ENCODE results near the gene ZER1.

ZER1 gene

DNA sequence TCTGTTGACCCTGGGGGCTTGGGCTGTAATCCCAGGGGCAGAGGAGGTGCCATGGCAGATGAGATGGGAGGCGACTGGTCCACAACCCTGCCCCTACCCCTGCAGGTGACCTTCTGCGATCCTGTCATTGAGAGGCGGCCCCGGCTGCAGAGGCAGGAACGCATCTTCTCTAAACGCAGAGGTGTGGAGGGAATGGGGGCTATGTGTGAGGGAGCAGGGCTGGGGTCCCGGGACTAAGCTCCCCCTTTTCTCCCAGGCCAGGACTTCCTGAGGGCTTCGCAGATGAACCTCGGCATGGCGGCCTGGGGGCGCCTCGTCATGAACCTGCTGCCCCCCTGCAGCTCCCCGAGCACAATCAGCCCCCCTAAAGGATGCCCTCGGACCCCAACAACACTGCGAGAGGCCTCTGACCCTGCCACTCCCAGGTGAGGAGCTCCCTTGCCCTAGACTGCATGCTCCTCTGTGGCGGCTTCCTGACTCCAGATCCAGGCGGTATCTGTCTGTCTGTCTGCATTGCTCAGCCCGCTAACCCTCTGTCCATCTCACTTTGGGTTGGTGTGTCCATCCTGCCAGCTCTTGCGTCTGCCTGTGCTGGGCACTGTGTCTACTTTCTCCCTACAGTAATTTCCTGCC lies 57.7 kb downstream of the ZER1 start:
- Histone ChIP-seq H3K9me3 (ENCODE audit: control insufficient read depth in 2 of 2, low read length in 2 of 2) (no peaks in the 10 kb centered on the region), H3K9ac (ENCODE audit: low read length in 2 of 2) (no peak overlapping the region), H3K36me3 (ENCODE audit: control insufficient read depth in 2 of 2, insufficient read depth in 2 of 2, low read length in 2 of 2) (no peaks in the 10 kb centered on the region), H3K4me3 (ENCODE audit: low read length in 2 of 2) (no peak overlapping the region), H3K27ac (ENCODE audit: low read length) (no peak overlapping the region), H3K4me1 (ENCODE audit: control insufficient read depth, insufficient read depth, low read length) (no peaks in the 10 kb centered on the region), H3K27me3 (ENCODE audit: control insufficient read depth in 1 of 2, insufficient read depth in 2 of 2, low read length in 2 of 2) (no peaks in the 10 kb centered on the region)

DNA sequence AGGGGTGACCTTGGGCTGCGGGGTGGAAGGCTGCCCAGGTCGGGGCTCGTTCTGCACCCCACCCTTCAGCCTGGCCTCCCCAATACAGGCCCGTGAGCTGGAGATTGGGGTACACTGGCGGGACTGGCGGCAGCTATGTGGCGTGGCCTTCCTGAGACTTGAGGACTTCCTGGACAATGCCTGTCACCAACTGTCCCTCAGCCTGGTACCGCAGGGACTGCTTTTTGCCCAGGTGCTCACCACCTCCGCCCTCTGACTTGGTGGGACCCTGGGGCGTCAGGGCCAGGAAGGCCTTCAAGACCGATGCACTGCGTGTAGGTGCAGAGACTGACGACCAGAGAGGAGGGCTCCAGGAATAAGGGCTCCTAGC lies 58.3 kb downstream of the ZER1 start:
- Histone ChIP-seq H3K27ac (ENCODE audit: low read length) (no peak overlapping the region), H3K27me3 (ENCODE audit: control insufficient read depth in 1 of 2, insufficient read depth in 2 of 2, low read length in 2 of 2) (no peaks in the 10 kb centered on the region), H3K9me3 (ENCODE audit: control insufficient read depth in 2 of 2, low read length in 2 of 2) (no peaks in the 10 kb centered on the region), H3K36me3 (ENCODE audit: control insufficient read depth in 2 of 2, insufficient read depth in 2 of 2, low read length in 2 of 2) (no peaks in the 10 kb centered on the region), H3K4me3 (ENCODE audit: low read length in 2 of 2) (no peak overlapping the region), H3K9ac (ENCODE audit: low read length in 2 of 2) (no peak overlapping the region), H3K4me1 (ENCODE audit: control insufficient read depth, insufficient read depth, low read length) (no peaks in the 10 kb centered on the region)

DNA sequence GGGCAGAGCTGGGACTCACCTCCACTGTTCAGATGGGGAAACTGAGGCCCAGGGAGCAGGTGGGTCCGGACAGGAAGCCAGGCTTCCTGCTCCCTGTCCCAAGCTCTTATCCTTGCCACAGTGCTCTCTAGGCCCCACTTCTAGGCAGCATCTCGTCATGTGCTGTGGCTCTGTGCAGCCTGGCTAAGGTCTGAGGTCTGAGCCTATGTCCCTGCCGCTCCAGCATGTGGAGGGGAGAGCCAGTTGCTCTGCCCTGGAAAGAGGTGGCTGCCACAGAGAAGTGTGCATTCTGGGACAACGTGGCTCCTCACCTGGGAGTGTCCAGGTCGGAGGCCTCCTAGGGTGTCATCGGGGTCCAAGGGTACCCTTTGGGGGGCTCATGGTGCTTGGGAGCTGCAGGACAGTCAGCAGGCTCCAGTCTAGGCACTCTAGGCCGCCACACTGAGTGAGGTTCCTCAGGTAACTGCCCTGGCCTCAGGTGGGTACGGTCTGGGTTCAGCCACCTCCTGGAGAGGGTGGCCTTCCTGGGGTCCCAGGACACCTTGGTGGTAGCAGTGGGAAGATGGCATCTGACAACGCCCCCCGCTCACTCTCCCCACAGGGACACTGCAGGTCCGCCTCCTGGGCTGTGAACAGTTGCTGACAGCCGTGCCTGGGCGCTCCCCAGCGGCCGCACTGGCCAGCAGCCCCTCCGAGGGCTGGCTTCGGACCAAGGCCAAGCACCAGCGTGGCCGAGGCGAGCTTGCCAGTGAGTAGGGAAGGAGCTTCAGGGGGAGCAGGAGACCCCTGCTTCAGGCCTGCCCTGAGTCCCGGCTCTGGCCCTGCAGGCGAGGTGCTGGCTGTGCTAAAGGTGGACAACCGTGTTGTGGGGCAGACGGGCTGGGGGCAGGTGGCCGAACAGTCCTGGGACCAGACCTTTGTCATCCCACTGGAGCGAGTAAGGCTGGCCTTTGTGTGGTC lies 59.0 kb downstream of the ZER1 start:
- Histone ChIP-seq H3K4me3 (ENCODE audit: low read length in 2 of 2) (no peak overlapping the region), H3K27ac (ENCODE audit: low read length) (no peak overlapping the region), H3K9me3 (ENCODE audit: control insufficient read depth in 2 of 2, low read length in 2 of 2) (no peaks in the 10 kb centered on the region), H3K9ac (ENCODE audit: low read length in 2 of 2) (no peak overlapping the region), H3K27me3 (ENCODE audit: control insufficient read depth in 1 of 2, insufficient read depth in 2 of 2, low read length in 2 of 2) (no peaks in the 10 kb centered on the region), H3K36me3 (ENCODE audit: control insufficient read depth in 2 of 2, insufficient read depth in 2 of 2, low read length in 2 of 2) (no peaks in the 10 kb centered on the region), H3K4me1 (ENCODE audit: control insufficient read depth, insufficient read depth, low read length) (no peaks in the 10 kb centered on the region)

DNA sequence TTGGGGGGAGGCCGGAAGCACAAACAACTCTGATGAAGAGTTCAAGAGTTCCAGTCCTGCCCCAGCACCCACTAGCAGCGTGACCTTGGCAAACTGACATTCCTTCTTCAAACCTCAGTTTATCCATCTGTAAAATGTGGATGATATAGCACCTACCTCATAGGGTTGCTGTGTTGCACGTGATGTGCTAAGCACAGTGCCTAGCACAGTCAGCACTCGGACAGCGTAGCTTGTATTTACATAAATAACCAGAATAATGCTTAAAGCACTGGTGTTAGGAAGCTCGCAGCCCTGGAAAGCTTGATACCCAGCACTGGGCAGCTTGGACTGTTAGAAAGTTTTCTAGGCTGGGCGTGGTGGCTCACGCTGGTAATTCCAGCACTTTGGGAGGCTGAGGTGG lies 64.3 kb downstream of the ZER1 start:
- Histone ChIP-seq H3K27ac (ENCODE audit: low read length) (no peak overlapping the region), H3K4me1 (ENCODE audit: control insufficient read depth, insufficient read depth, low read length) (peaks cover 7% of the 10 kb centered on the region), H3K36me3 (ENCODE audit: control insufficient read depth in 2 of 2, insufficient read depth in 2 of 2, low read length in 2 of 2) (no peaks in the 10 kb centered on the region), H3K27me3 (ENCODE audit: control insufficient read depth in 1 of 2, insufficient read depth in 2 of 2, low read length in 2 of 2) (no peaks in the 10 kb centered on the region), H3K9me3 (ENCODE audit: control insufficient read depth in 2 of 2, low read length in 2 of 2) (no peaks in the 10 kb centered on the region), H3K4me3 (ENCODE audit: low read length in 2 of 2) (no peak overlapping the region), H3K9ac (ENCODE audit: low read length in 2 of 2) (no peak overlapping the region)

DNA sequence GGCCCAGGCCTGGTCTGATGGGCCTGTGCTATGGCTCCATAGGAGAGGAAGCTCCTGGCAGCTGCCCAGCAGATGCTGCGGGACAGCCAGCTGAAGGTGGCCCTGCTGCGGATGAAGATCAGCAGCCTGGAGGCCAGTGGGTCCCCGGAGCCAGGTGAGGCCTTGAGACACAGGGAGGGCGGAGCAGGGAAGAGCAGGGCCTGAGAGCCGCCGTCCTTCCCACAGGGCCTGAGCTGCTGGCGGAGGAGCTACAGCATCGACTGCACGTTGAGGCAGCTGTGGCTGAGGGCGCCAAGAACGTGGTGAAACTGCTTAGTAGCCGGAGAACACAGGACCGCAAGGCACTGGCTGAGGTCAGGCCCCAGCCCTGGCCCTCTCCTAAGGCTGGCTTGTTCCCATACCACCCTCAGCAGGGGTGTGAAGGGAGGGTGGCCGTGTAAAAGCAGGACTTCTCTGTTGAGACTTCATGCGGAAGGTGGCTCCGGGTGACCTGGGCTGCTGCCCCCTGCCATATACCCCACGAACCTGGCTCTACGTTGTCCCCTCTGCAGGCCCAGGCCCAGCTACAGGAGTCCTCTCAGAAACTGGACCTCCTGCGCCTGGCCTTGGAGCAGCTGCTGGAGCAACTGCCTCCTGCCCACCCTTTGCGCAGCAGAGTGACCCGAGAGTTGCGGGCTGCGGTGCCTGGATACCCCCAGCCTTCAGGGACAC lies 64.9 kb downstream of the ZER1 start:
- H3K27me3 ChIP-seq (ENCODE audit: control insufficient read depth in 1 of 2, insufficient read depth in 2 of 2, low read length in 2 of 2): no peaks in the 10 kb centered on the region
- peaks cover 11% of the 10 kb centered on the region for H3K4me1 ChIP-seq (ENCODE audit: control insufficient read depth, insufficient read depth, low read length)
- no peaks in the 10 kb centered on the region for H3K36me3 ChIP-seq (ENCODE audit: control insufficient read depth in 2 of 2, insufficient read depth in 2 of 2, low read length in 2 of 2)
- H3K9ac ChIP-seq (ENCODE audit: low read length in 2 of 2): no peak overlapping the region
- H3K9me3 ChIP-seq (ENCODE audit: control insufficient read depth in 2 of 2, low read length in 2 of 2): no peaks in the 10 kb centered on the region
- H3K27ac ChIP-seq (ENCODE audit: low read length): no peak overlapping the region
- no peak overlapping the region for H3K4me3 ChIP-seq (ENCODE audit: low read length in 2 of 2)

DNA sequence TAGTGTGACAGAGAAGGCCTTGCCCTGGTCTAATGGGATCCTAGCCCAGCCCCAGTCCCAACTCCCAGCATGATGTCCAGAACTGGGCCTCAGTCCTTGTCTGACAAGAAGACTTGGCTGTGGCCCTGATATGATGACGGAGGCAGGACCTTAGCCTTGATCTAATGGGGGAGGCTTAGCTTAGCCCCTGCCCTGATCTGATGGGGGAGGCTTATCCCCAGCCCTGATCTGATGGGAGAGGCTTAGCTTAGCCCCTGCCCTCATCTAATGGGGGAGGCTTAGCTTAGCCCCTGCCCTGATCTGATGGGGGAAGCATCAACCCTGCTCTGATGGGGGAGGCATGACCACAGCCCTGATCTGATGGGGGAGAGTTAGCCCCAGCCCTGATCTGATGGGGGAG lies 65.7 kb downstream of the ZER1 start:
- H3K27me3 ChIP-seq (ENCODE audit: control insufficient read depth in 1 of 2, insufficient read depth in 2 of 2, low read length in 2 of 2): no peaks in the 10 kb centered on the region
- H3K4me1 ChIP-seq (ENCODE audit: control insufficient read depth, insufficient read depth, low read length): peaks cover 11% of the 10 kb centered on the region
- H3K4me3 ChIP-seq (ENCODE audit: low read length in 2 of 2): no peak overlapping the region
- H3K36me3 ChIP-seq (ENCODE audit: control insufficient read depth in 2 of 2, insufficient read depth in 2 of 2, low read length in 2 of 2): no peaks in the 10 kb centered on the region
- H3K9me3 ChIP-seq (ENCODE audit: control insufficient read depth in 2 of 2, low read length in 2 of 2): no peaks in the 10 kb centered on the region
- no peak overlapping the region for H3K27ac ChIP-seq (ENCODE audit: low read length)
- H3K9ac ChIP-seq (ENCODE audit: low read length in 2 of 2): no peak overlapping the region

DNA sequence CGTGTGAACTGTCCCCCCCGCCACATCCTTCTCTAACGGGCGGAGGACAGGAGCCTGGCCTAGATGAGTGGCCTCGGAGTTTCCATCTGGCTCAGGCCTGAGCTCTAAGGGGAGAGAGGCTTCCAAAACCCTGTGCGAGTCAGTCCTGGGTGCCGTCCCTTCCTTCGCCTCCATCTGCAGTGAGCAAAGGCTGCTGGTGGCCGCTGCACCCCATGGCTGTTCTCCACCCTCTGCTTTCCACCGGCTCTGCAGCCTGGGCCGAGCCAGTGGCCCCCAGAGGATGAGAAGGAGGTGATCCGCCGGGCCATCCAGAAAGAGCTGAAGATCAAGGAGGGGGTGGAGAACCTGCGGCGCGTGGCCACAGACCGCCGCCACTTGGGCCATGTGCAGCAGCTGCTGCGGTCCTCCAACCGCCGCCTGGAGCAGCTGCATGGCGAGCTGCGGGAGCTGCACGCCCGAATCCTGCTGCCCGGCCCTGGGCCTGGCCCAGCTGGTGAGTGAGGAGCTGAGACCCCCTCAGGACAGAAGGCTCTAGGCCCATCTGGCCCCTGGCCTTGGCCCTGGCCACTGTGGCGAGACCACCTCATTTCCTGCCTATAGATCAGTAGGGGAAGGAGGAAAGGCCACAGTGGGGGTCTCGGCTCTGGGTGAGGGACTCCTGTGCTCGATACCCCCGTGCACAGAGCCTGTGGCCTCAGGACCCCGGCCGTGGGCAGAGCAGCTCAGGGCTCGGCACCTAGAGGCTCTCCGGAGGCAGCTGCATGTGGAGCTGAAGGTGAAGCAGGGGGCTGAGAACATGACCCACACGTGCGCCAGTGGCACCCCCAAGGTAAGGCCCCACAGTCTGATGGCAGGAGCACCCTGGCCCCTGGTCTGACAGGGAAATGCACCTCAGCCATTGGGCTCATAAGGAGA lies 66.4 kb downstream of the ZER1 start:
- Histone ChIP-seq H3K9me3 (ENCODE audit: control insufficient read depth in 2 of 2, low read length in 2 of 2) (no peaks in the 10 kb centered on the region), H3K4me3 (ENCODE audit: low read length in 2 of 2) (no peak overlapping the region)

DNA sequence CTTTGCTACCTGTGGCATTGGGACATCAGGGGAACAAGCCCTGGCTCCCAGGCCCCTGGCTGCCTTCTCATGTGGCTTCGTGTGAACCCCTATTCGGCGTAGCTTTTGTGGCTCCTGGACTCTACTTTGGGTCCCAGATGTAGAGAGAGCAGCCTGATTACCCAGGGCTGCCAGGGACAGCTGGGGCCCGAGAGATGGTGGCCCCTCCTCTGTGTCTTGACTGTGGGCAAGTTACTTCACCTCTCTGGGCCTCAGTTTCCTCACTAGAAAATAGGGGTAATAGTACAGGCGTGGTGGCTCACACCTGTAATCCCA lies 67.4 kb downstream of the ZER1 start:
- H3K36me3 ChIP-seq (ENCODE audit: control insufficient read depth in 2 of 2, insufficient read depth in 2 of 2, low read length in 2 of 2): no peaks in the 10 kb centered on the region
- H3K27me3 ChIP-seq (ENCODE audit: control insufficient read depth in 1 of 2, insufficient read depth in 2 of 2, low read length in 2 of 2): no peaks in the 10 kb centered on the region
- no peaks in the 10 kb centered on the region for H3K9me3 ChIP-seq (ENCODE audit: control insufficient read depth in 2 of 2, low read length in 2 of 2)
- no peak overlapping the region for H3K9ac ChIP-seq (ENCODE audit: low read length in 2 of 2)
- H3K4me1 ChIP-seq (ENCODE audit: control insufficient read depth, insufficient read depth, low read length): peaks cover 11% of the 10 kb centered on the region
- no peak overlapping the region for H3K27ac ChIP-seq (ENCODE audit: low read length)
- H3K4me3 ChIP-seq (ENCODE audit: low read length in 2 of 2): no peak overlapping the region

More for the DNA sequence above, 66.4 kb downstream of the ZER1 start:
- Histone ChIP-seq H3K27me3 (ENCODE audit: control insufficient read depth in 1 of 2, insufficient read depth in 2 of 2, low read length in 2 of 2) (no peaks in the 10 kb centered on the region), H3K36me3 (ENCODE audit: control insufficient read depth in 2 of 2, insufficient read depth in 2 of 2, low read length in 2 of 2) (no peaks in the 10 kb centered on the region), H3K27ac (ENCODE audit: low read length) (no peak overlapping the region), H3K4me1 (ENCODE audit: control insufficient read depth, insufficient read depth, low read length) (peaks cover 11% of the 10 kb centered on the region), H3K9ac (ENCODE audit: low read length in 2 of 2) (no peak overlapping the region)

DNA sequence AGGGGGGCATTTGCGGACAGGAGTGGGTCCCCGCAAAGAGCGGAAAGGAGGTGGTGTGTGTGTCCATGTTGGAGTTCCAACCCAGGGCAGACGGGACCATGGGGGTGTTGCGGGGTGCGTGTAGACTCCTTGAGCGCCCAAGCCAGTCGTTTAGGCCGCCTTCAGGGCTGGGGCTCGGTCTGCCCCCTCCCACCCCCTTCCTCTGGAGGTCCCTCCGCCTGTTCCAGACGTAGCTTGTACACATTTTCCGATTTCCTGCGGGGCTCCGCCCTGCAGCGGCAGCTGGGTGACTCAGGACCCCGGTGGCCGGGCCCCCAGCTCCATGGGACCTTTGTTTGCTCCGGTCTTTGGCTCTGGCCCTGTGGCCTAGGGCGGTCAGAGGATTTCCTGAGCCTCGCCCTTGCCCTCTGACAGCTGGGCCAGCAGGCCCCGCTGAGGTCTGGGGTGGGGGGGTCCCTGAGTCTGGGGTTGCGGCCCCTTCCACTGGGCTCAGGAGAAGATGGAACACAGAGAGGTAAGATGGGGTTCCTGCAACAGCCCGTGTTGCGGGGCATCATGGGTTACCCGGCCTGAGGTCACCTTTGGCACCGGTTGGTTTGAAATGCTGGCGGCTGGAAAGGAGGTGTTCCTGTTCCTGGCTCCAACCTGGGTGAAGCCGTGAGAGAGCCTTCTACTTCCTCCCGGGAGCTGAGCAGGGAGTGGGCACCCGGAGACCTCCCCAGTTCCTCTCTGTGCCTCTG lies 67.9 kb downstream of the ZER1 start:
- H3K9me3 ChIP-seq (ENCODE audit: control insufficient read depth in 2 of 2, low read length in 2 of 2): no peaks in the 10 kb centered on the region
- peak overlapping the region in 1 of 2 donors; percentile 76 for H3K4me3 ChIP-seq (ENCODE audit: low read length in 2 of 2)
- peaks cover 11% of the 10 kb centered on the region for H3K4me1 ChIP-seq (ENCODE audit: control insufficient read depth, insufficient read depth, low read length)
- no peak overlapping the region for H3K27ac ChIP-seq (ENCODE audit: low read length)
- no peak overlapping the region for H3K9ac ChIP-seq (ENCODE audit: low read length in 2 of 2)
- no peaks in the 10 kb centered on the region for H3K36me3 ChIP-seq (ENCODE audit: control insufficient read depth in 2 of 2, insufficient read depth in 2 of 2, low read length in 2 of 2)
- no peaks in the 10 kb centered on the region for H3K27me3 ChIP-seq (ENCODE audit: control insufficient read depth in 1 of 2, insufficient read depth in 2 of 2, low read length in 2 of 2)

All from stomach smooth muscle (tissue), 2 donors.